GM19328 (cell line): ENCODE measurements around the gene IL1RN.
"Not testable (repeated sequence)": the region's sequence is repeated elsewhere in the genome, so short reads cannot be mapped to it uniquely, and the experiment has no call there.

ENCODE experiments used
- ATAC-seq: cut with Tn5 transposase; IDR thresholded peaks from one replicate; pipeline ENCODE4 v1.9.1; 2021; ENCODE audit warnings: mild to moderate bottlenecking, moderate library complexity; ENCODE audit not compliant: unreplicated experiment

Gene IL1RN, protein sequence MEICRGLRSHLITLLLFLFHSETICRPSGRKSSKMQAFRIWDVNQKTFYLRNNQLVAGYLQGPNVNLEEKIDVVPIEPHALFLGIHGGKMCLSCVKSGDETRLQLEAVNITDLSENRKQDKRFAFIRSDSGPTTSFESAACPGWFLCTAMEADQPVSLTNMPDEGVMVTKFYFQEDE

GRCh38 chr2:113126845-113127645 is at the start of gene IL1RN:
Gene IL1RN, plus strand, starts transcription at chr2:113127598. Its CDS starts 27 bp downstream, at chr2:113127625.
- ATAC-seq, result no peak

DNA sequence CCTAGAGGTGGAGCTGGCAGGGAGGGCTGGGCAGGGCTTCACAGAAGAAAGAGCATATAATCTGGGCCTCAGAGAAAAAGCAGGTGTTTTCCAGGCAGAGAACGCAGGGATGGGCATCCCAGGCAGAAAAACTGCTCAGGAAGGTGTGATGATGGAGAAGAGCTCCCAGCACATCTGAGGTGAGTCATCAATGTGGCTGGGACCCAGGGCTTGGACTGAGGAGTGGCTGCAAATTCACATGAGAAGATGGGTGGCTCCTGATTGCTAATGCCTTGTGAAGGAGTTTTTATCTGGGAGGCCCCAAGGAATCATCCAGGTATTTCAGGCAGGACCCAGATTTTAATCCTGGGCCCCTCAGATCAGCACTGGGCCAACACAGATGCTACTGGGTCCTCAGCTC is 49.5 kb upstream of the IL1RN start:
- ATAC-seq, result no peak

GRCh38 chr2:113078350-113078839 is 49.0 kb upstream of the IL1RN start:
- no peak for ATAC-seq

DNA sequence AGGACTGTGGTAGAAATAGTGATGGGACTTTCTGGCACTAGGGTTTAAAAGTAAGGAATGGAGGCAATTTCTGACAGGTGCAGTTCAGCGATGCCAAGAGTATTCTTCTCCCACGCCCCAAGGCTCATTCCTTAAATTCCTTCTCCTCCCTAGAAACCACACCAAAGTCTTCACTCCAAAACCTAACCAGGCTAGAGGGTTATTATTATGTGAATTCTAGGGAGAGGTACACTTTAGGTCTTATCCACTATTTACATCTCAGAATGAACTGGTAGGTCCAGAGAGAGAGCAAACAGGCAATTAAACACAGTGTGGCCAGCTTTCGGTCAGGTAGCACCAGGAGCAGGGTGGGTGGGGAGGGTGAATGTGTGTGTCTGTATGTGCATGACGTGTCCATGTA is 48.3 kb upstream of the IL1RN start:
- ATAC-seq, result no peak

GRCh38 chr2:113080134-113080533 is 47.3 kb upstream of the IL1RN start:
- no peak for ATAC-seq

DNA sequence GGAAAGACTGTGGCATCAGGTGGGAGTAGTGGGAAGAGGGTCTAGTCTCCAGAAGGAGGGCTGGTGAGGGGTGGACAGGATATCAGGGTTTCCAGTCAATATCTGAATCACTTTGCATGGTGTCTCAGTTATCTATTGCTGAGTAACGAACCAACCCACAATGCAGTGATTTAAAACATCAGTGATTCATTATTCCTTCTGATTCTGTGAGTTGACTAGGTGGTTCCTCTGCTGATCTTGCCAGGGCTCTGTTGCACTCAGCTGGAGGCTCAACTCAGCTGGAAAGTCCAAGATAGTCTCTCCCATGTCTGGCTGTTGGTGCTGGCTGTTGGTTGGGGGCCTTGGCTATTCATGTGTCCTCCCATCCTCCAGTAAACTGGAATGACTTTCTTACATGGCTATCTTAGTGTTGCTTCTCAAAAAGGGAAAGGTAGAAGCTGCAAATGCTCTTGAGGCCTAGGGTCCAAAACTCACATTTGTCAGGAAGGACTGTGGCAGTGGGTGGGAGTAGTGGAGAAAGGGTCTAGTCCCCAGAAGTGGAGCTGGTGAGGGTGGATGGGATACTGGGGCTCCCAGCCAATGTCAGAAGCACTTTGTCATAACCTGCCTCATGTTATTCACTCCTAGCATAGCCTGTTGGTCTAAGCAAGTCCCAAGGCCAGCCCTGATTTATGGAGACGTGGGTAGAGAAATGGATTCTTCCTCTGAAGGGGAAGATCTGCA is 45.7 kb upstream of the IL1RN start:
- ATAC-seq, result no peak

DNA sequence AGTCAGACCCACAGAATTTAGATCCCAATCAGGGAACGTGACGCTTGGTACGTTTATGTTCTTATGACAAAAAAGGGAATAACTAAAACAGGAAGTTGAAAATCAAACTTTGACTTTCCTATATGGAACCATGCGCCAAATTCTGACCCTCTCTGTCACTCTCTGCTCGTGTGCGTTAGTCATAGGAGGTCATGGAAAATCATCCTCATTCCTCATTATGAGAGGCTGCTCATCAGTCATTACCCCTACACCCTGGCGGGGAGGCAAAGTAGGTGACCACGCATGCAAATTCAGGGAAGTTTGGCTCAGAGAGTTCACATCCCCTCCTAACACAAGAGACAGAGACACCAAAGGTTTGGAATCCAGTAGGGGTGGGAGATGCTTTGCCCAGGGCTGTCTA is 44.1 kb upstream of the IL1RN start:
- no peak for ATAC-seq

GRCh38 chr2:113084249-113085000 is 43.0 kb upstream of the IL1RN start:
- no peak for ATAC-seq

- no peak for ATAC-seq
Measured at GRCh38 chr2:113085542-113085941, 41.9 kb upstream of the IL1RN start.

- no peak for ATAC-seq
Measured at GRCh38 chr2:113088213-113088992, 39.0 kb upstream of the IL1RN start.

DNA sequence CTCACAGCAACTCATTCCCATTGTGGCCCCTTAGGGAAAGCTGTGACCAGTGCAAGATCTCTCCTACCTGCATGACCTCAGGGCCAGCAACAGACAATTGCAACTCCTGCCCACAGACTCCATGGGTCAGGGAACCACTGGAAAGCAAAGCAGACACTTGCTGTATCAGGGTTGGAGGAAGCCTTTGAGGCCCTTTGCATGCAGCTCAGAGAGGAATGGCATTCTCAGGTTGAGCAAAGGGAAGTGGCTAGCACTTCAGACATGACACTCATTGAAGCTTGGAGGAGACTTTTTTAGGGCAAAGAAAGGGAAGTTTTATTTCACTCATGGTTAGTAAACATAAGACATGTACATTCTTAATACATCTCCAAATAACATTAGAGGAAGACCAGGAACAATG is 37.5 kb upstream of the IL1RN start:
- no peak for ATAC-seq

GRCh38 chr2:113091231-113091896 is 36.0 kb upstream of the IL1RN start:
- no peak for ATAC-seq

- ATAC-seq, result no peak
Measured at GRCh38 chr2:113092864-113093612, 34.4 kb upstream of the IL1RN start.

- ATAC-seq, result no peak
Measured at GRCh38 chr2:113093613-113093977, 33.8 kb upstream of the IL1RN start.

DNA sequence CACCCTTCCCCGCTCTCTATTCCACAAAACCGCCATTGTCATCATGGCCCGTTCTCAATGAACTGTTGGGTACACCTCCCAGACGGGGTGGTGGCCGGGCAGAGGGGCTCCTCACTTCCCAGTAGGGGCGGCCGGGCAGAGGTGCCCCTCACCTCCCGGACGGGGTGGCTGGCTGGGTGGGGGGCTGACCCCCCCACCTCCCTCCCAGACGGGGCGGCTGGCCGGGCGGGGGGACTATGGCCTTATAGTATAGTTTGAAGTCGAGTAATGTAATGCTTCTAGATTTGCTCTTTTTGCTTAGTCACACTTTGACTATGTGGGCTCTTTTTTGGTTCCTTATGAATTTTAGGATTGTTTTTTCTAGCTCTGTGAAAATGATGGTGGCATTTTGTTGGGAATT is 31.1 kb upstream of the IL1RN start:
- not testable (repeated sequence) for ATAC-seq

- ATAC-seq, result not testable (repeated sequence)
Measured at GRCh38 chr2:113096842-113097618, 30.4 kb upstream of the IL1RN start.

DNA sequence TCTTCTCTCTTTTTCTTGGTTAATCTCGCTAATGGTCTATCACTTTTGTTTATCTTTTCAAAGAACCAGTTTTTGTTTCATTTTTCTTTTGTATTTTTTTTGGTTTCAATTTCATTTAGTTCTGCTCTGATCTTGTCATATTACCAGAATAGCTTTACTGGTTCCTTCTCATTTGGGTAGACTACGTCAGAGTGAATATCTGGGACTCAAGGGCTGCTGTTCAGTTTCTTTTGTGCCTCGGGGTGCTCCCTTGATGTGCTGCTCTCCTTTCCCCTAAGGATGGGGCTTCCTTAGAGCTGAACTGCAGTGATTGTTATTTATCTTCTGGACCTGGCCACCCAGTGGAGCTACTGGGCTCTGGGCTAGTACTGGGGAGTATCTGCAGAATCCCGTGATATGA is 29.4 kb upstream of the IL1RN start:
- ATAC-seq, result no peak

DNA sequence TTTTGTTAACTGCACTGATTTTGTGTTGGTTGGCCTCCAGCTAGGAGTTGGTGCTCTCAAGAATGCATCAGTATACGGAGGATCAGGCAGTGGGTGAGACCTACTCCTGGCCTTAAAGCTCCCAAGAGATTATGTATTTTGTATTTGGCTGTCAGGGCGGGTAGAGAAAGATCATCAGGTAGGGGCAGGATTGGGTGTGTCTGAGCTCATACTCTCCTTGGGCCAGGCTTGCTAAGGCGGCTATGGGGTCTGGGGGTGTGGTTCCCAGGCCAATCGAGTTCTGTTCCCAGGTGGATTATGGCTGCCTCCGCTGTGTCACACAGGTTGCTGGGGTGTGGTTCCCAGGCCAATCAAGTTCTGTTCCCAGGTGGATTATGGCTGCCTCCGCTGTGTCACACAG is 28.9 kb upstream of the IL1RN start:
- no peak for ATAC-seq
